Subcutaneous adipose tissue (tissue), 4 donors: ENCODE results near the gene RAMACL. TPM values are rescaled to one million over a fixed set of nuclear protein-coding genes. Genes with fewer than 3 reads are reported as not detected.

Experiments
- CTCF ChIP-seq: fragments of 450-650 bp; IDR thresholded peaks from one replicate; pipeline ENCODE4 v1.5.1; 2016; ENCODE audit warnings: low read depth, mild to moderate bottlenecking, control low read depth, antibody characterized with exemption, moderate library complexity
- total RNA-seq, 4 donors: library from RNA; depleted of rRNA; stranded (reverse); fragments of >200 nt; gene quantifications; one replicate each; pipeline ENCODE4 v1.1.0, GENCODE V29; 2016

Gene RAMACL
- total RNA-seq, 4 donors from 2014 or later = 8.8 to 13.2 (median 11.1) TPM

- no peak for TF ChIP-seq CTCF
These were observed 34.6 kb upstream of the RAMACL start for GRCh38 chr6:166621114-166621540.

GRCh38 chr6:166620478-166621113 lies 34.1 kb upstream of the RAMACL start:
- TF ChIP-seq CTCF = no peak

- no peak for TF ChIP-seq CTCF
These were observed 33.4 kb upstream of the RAMACL start for GRCh38 chr6:166619912-166620311.

- no peak for TF ChIP-seq CTCF
These were observed 32.6 kb upstream of the RAMACL start for GRCh38 chr6:166618866-166619761.

GRCh38 chr6:166618251-166618650 lies 31.8 kb upstream of the RAMACL start:
- no peak for TF ChIP-seq CTCF

- TF ChIP-seq CTCF = no peak
These were observed 30.9 kb upstream of the RAMACL start for GRCh38 chr6:166617359-166617758.
